GM18951 (cell line): ENCODE results near the gene OVOL1.
A peak's percentile ranks its signal among the peaks of the same experiment; 100 is the strongest.

Source experiments
- POLR2A ChIP-seq: IDR thresholded peaks from 4 replicates; pipeline ENCODE4 v1.6.1; 2011; ENCODE audit warnings: mild to moderate bottlenecking; ENCODE audit not compliant: insufficient read length, insufficient read depth; ENCODE audit errors: extremely low read depth
- in situ Hi-C: fragments of 300-500 bp; cut with MboI; formaldehyde crosslinking; loops from one replicate; pipeline ENCODE4 v1.12.0; 2022; ENCODE audit warnings: low sequenced_read_pairs, mixed read lengths, inconsistent platforms; ENCODE audit not compliant: unreplicated experiment

Gene OVOL1

GRCh38 chr11:65781962-65782815 lies 4.7 kb upstream of the OVOL1 start:
- in situ Hi-C loops: no loop called here
- TF ChIP-seq POLR2A: no peak

GRCh38 chr11:65782816-65783228 lies 4.0 kb upstream of the OVOL1 start:
- no peak for TF ChIP-seq POLR2A
- in situ Hi-C loops: no loop called here

GRCh38 chr11:65785319-65786007 lies 1.4 kb upstream of the OVOL1 start:
- TF ChIP-seq POLR2A: no peak

GRCh38 chr11:65786008-65786785 lies 666 bp upstream of the OVOL1 start:
- in situ Hi-C loops: no loop called here
- TF ChIP-seq POLR2A: no peak

More at GRCh38 chr11:65785319-65786007, 1.4 kb upstream of the OVOL1 start:
- in situ Hi-C loops: no loop called here

- TF ChIP-seq POLR2A: no peak
- in situ Hi-C loops: no loop called here
Measured at GRCh38 chr11:65787649-65788622, 1.1 kb downstream of the OVOL1 start.

- in situ Hi-C loops: no loop called here
Measured at GRCh38 chr11:65788821-65789220, 2.0 kb downstream of the OVOL1 start.

GRCh38 chr11:65789230-65790103 lies 2.6 kb downstream of the OVOL1 start:
- TF ChIP-seq POLR2A: no peak
- in situ Hi-C loops: no loop called here

More at GRCh38 chr11:65788821-65789220, 2.0 kb downstream of the OVOL1 start:
- no peak for TF ChIP-seq POLR2A

GRCh38 chr11:65790104-65790901 lies 3.4 kb downstream of the OVOL1 start:
- TF ChIP-seq POLR2A: no peak
- in situ Hi-C loops: no loop called here

- no peak for TF ChIP-seq POLR2A
Measured at GRCh38 chr11:65790902-65791650, 4.2 kb downstream of the OVOL1 start.

GRCh38 chr11:65791719-65792213 lies 4.9 kb downstream of the OVOL1 start:
- in situ Hi-C loops: no loop called here
- peak; percentile 53 for TF ChIP-seq POLR2A

More at GRCh38 chr11:65790902-65791650, 4.2 kb downstream of the OVOL1 start:
- in situ Hi-C loops: no loop called here
